CD14-positive monocyte (primary cell): Measurements from ENCODE around the gene EXOSC2. TPM values are rescaled to one million over a fixed set of nuclear protein-coding genes. Genes with fewer than 3 reads are reported as not detected.

Experiments
- DNase-seq, 3 donors: peaks; one replicate each; pipeline ENCODE4 v3.0.0-alpha.2; 2011 to 2022
- H2AFZ ChIP-seq: 2 replicates; pipeline ENCODE4 v1.6.0; 2012; ENCODE audit warnings: mild to moderate bottlenecking, low read depth, low read length, inconsistent platforms; ENCODE audit not compliant: insufficient read depth, poor library complexity, severe bottlenecking
- H3K27ac ChIP-seq, 2 donors: 1 replicate in 1 of 2; 2 replicates in 1 of 2; pipeline ENCODE4 v1.5.1; 2012 to 2013; ENCODE audit warnings: low read length in 2 of 2, control low read depth in 1 of 2, inconsistent platforms in 1 of 2, low read depth in 1 of 2, mild to moderate bottlenecking in 1 of 2
- H3K27me3 ChIP-seq, 2 donors: one replicate each; pipeline versions ENCODE4 v1.6.0 to v1.6.1; 2011 to 2013; ENCODE audit warnings: low read length in 2 of 2; ENCODE audit not compliant: control insufficient read depth in 2 of 2, insufficient read depth in 2 of 2
- H3K36me3 ChIP-seq, 2 donors: replicated peaks in 1 of 2; 1 replicate in 1 of 2; 2 replicates in 1 of 2; pipeline versions ENCODE4 v1.5.1 to v1.6.1; 2012 to 2013; ENCODE audit warnings: low read length in 2 of 2, control low read depth in 1 of 2, inconsistent platforms in 1 of 2, mild to moderate bottlenecking in 1 of 2; ENCODE audit not compliant: insufficient read depth in 2 of 2, control insufficient read depth in 1 of 2
- H3K4me1 ChIP-seq, 2 donors: 1 replicate in 1 of 2; 2 replicates in 1 of 2; pipeline versions ENCODE4 v1.5.1 to v1.6.1; 2012 to 2013; ENCODE audit warnings: low read length in 2 of 2, control low read depth in 1 of 2, inconsistent platforms in 1 of 2, mild to moderate bottlenecking in 1 of 2, moderate library complexity in 1 of 2; ENCODE audit not compliant: insufficient read depth in 2 of 2, control insufficient read depth in 1 of 2
- H3K4me2 ChIP-seq: replicated peaks from 2 replicates; pipeline ENCODE3; 2012; ENCODE audit warnings: low read length, moderate library complexity, mild to moderate bottlenecking; ENCODE audit not compliant: poor library complexity, severe bottlenecking; ENCODE audit errors: extremely low read depth
- H3K4me3 ChIP-seq, 3 experiments: fragments of 200-600 bp in 1 of 3; sonication (generic) in 1 of 3; replicated peaks in 1 of 3; 1 replicate in 2 of 3; 2 replicates in 1 of 3; pipeline ENCODE4 v1.5.1; 2011 to 2013; ENCODE audit warnings: low read length in 3 of 3, mild to moderate bottlenecking in 3 of 3, control low read depth in 2 of 3, low read depth in 2 of 3, inconsistent platforms in 1 of 3, moderate library complexity in 1 of 3
- H3K79me2 ChIP-seq: 2 replicates; pipeline ENCODE4 v1.6.0; 2012; ENCODE audit warnings: mild to moderate bottlenecking, control low read depth, inconsistent platforms, low read length, moderate library complexity; ENCODE audit not compliant: insufficient read depth
- H3K9ac ChIP-seq: 2 replicates; pipeline ENCODE4 v1.6.0; 2017; ENCODE audit warnings: low read length, mild to moderate bottlenecking; ENCODE audit not compliant: insufficient read depth, poor library complexity, severe bottlenecking
- H3K9me3 ChIP-seq, 2 donors: replicated peaks in 1 of 2; 1 replicate in 1 of 2; 2 replicates in 1 of 2; pipeline versions ENCODE4 v1.5.1 to v1.6.1; 2012 to 2013; ENCODE audit warnings: low read length in 2 of 2, control low read depth in 1 of 2; ENCODE audit not compliant: control insufficient read depth in 1 of 2, insufficient read depth in 1 of 2
- H4K20me1 ChIP-seq: 2 replicates; pipeline ENCODE4 v1.6.0; 2012; ENCODE audit warnings: mild to moderate bottlenecking, low read length, control low read depth, moderate library complexity; ENCODE audit not compliant: insufficient read depth
- H3K27ac Mint-ChIP-seq, 7 donors: one replicate each; pipeline ENCODE4 v1.8.0; 2020; ENCODE audit warnings: mild to moderate bottlenecking in 7 of 7, mixed read lengths in 7 of 7, moderate library complexity in 6 of 7, inconsistent platforms in 2 of 7
- H3K27me3 Mint-ChIP-seq, 3 donors: one replicate each; pipeline ENCODE4 v1.8.0; 2021 to 2022; ENCODE audit warnings: low read depth in 3 of 3, mild to moderate bottlenecking in 3 of 3, mixed read lengths in 3 of 3, moderate library complexity in 3 of 3, inconsistent platforms in 1 of 3
- H3K36me3 Mint-ChIP-seq, 2 donors: one replicate each; pipeline ENCODE4 v1.8.0; 2020; ENCODE audit warnings: mixed read lengths in 2 of 2, inconsistent platforms in 1 of 2, mild to moderate bottlenecking in 1 of 2
- H3K4me1 Mint-ChIP-seq: one replicate; pipeline ENCODE4 v1.8.0; 2020; ENCODE audit warnings: mild to moderate bottlenecking, mixed read lengths
- H3K4me3 Mint-ChIP-seq, 2 donors: one replicate each; pipeline ENCODE4 v1.8.0; 2020; ENCODE audit warnings: mild to moderate bottlenecking in 2 of 2, mixed read lengths in 2 of 2, moderate library complexity in 1 of 2
- H3K9me3 Mint-ChIP-seq, 7 donors: one replicate each; pipeline ENCODE4 v1.8.0; 2020 to 2022; ENCODE audit warnings: mixed read lengths in 7 of 7, mild to moderate bottlenecking in 6 of 7, moderate library complexity in 6 of 7, inconsistent platforms in 2 of 7
- WGBS: methylation state at CpG from one replicate; pipeline ENCODE4 v1.1.5; 2013; ENCODE audit warnings: missing lambda C conversion rate; ENCODE audit not compliant: insufficient coverage; 5-methylcytosine and 5-hydroxymethylcytosine counted together
- intact Hi-C, 2 donors: fragments of 100-400 bp; cut with micrococcal nuclease; formaldehyde crosslinking; loops; one replicate each; pipeline versions ENCODE4 v1.15.0 to v1.15.1; 2023
- polyA plus RNA-seq, 3 donors: library from polyadenylated mRNA; depleted of rRNA in 1 of 3; unstranded in 2 of 3; stranded (reverse) in 1 of 3; fragments of 300-500 nt in 2 of 3; fragments of >200 nt in 1 of 3; fragmentation: Illumina TruSeq in 2 of 3; gene quantifications; 1 replicate in 2 of 3; 2 replicates in 1 of 3; pipeline ENCODE4 v1.2.3, GENCODE V29; 2012 to 2021
- TF ChIP-seq, protein P1 (sequence below): fragments of 200-600 bp; IDR thresholded peaks from one replicate; pipeline ENCODE4 v1.8.0; 2022; ENCODE audit warnings: antibody characterized with exemption, mild to moderate bottlenecking

The EXOSC2 gene
- polyA plus RNA-seq, 3 donors, result 10.2 to 15.8 (median 11.2) TPM

DNA sequence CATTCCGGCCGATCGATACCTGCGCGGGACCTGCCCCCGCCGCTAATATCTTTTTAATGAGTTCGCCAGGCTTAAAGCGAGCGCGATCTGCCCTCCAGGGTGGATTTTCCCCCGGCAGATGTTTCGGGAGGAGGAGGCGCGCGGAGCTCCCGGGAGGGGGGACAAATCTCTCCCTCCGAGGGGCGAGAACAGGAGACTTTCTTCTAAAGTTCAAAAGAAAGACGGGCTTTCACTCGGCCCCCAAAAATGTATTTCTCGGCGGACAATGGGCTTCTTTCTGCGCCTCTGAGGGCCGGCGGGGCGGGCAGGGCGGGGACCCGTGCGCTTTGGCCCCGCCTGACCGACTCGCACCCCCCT is 33.3 kb upstream of the EXOSC2 start:
- Histone ChIP-seq H3K36me3 (no peaks in the 10 kb centered on the region), H3K4me1 (peaks cover 3 to 5% of the 10 kb centered on the region in 2 donors), H3K27me3 (peaks cover 57 to 85% of the 10 kb centered on the region in 2 donors), H3K4me2 (peak overlapping the region; percentile 19), H3K79me2 (no peaks in the 10 kb centered on the region), H2AFZ (no peak overlapping the region), H3K27ac (no peak overlapping the region), H3K4me3 (no peak overlapping the region), H3K9me3 (peaks cover 0 to 25% of the 10 kb centered on the region in 2 donors), H4K20me1 (no peaks in the 10 kb centered on the region), H3K9ac (no peak overlapping the region)
- TF ChIP-seq, protein P1, sequence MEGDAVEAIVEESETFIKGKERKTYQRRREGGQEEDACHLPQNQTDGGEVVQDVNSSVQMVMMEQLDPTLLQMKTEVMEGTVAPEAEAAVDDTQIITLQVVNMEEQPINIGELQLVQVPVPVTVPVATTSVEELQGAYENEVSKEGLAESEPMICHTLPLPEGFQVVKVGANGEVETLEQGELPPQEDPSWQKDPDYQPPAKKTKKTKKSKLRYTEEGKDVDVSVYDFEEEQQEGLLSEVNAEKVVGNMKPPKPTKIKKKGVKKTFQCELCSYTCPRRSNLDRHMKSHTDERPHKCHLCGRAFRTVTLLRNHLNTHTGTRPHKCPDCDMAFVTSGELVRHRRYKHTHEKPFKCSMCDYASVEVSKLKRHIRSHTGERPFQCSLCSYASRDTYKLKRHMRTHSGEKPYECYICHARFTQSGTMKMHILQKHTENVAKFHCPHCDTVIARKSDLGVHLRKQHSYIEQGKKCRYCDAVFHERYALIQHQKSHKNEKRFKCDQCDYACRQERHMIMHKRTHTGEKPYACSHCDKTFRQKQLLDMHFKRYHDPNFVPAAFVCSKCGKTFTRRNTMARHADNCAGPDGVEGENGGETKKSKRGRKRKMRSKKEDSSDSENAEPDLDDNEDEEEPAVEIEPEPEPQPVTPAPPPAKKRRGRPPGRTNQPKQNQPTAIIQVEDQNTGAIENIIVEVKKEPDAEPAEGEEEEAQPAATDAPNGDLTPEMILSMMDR, result no peak
- Mint-ChIP-seq H3K27me3 (peaks cover 81 to 98% (median 84%) of the 10 kb centered on the region in 3 donors), H3K9me3 (peaks cover 0 to 24% (median 7%) of the 10 kb centered on the region in 7 donors), H3K4me3 (peak overlapping the region in 1 of 2 donors; percentile 67), H3K27ac (no peak overlapping the region), H3K4me1 (peaks cover 4% of the 10 kb centered on the region), H3K36me3 (peaks cover under 1 to 2% of the 10 kb centered on the region in 2 donors)
- no peak for DNase-seq
- 4% methylated on average over 31 of the region's 33 CpGs for WGBS
- intact Hi-C loops, result no loop called here

DNA sequence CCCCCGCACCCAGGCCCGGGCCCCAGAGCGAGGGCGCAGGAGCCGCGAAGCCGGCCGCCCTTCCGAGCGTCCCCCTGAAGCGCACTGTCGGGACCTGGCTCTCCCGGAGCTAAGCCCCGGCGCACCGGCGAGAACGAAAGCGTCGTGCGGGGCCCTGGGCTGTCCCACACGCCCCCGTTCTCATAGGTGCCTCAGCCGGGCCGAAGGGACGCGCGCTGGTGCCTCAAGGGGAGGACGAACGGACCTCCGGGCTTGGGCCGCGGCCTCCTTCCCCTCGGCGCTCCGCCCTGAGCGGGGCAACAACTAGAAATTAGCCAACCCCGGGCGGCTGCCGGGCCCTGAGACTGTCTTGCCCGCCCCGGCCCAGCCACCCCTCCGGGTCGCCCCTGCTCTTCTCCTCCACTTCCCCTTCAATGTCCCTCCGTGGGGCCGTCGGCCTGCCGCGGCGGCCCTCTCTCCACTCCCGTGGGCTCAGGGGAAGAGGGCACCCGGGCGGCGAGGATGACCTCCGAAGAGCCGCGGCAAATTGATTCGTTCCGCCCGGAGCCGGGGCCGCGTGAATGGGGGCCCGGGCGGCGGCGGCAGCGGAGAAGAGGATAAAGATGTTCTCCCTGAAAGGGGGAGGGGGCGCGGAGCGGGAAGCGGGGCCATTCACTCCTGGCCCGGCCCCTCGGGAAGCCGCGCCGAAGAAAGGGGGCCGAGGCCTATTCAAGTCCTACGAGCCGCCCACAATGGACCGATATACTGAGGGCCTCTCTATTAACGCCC is 32.7 kb upstream of the EXOSC2 start:
- H3K79me2 ChIP-seq, result no peaks in the 10 kb centered on the region
- intact Hi-C loops, result no loop called here
- Mint-ChIP-seq H3K4me1 (peaks cover 6% of the 10 kb centered on the region), H3K27ac (no peak overlapping the region), H3K4me3 (peak overlapping the region in 1 of 2 donors; percentile 35), H3K9me3 (peaks cover 0 to 26% (median 7%) of the 10 kb centered on the region in 7 donors), H3K27me3 (peaks cover 80 to 98% (median 85%) of the 10 kb centered on the region in 3 donors), H3K36me3 (peaks cover 2% of the 10 kb centered on the region in 2 donors)
- no peaks in the 10 kb centered on the region for H3K36me3 ChIP-seq
- WGBS, result 2% methylated on average over 74 of the region's 82 CpGs
- H3K27ac ChIP-seq, result no peak overlapping the region
- peaks cover 0 to 25% of the 10 kb centered on the region in 2 donors for H3K9me3 ChIP-seq
- peaks cover 60 to 90% of the 10 kb centered on the region in 2 donors for H3K27me3 ChIP-seq
- no peak for DNase-seq
- H3K4me3 ChIP-seq, result no peak overlapping the region
- H3K4me2 ChIP-seq, result peak overlapping the region; percentile 19
- TF ChIP-seq, protein P1, result no peak
- H4K20me1 ChIP-seq, result no peaks in the 10 kb centered on the region
- H2AFZ ChIP-seq, result no peak overlapping the region
- H3K4me1 ChIP-seq, result peaks cover 3 to 5% of the 10 kb centered on the region in 2 donors
- H3K9ac ChIP-seq, result no peak overlapping the region
